GM10847 (cell line): ENCODE data around the gene GPC5.

Experiments
- POLR2A ChIP-seq: IDR thresholded peaks from 2 replicates; pipeline ENCODE4 v1.6.1; 2011; ENCODE audit not compliant: insufficient read length; ENCODE audit errors: extremely low read depth

Gene GPC5

DNA sequence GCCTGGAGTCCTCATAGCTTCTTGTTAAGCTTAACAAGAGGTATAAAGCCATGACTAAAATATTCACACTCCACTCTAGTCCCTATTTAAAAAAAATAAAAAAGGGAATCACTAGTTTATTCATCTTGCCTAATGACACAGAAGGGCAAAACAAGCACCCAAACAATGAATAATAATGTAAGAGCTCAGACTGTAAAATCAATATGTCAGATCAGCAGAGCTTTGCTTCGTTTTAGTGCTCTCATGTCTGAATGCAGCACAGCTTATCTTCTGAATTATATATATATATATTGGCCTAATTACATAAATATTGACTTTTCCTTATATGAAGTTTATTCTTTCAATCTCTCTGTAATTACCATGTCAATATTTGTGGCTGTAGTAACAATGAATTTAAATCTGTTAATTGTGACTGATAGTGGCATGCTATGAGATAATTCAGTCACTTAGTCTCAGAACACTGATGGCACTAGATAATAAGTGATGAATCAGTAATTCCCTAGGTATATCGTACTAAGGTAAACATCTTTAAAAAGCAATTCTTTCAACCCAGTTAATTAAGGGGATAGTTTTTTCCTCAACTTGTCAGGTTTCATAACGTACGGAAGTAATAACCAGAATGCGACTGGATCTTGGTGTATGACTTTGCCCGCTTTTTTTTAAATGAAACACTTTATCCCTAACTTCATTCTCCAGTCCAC, 1466.3 kb downstream of the GPC5 start:
- no peak for TF ChIP-seq POLR2A

DNA sequence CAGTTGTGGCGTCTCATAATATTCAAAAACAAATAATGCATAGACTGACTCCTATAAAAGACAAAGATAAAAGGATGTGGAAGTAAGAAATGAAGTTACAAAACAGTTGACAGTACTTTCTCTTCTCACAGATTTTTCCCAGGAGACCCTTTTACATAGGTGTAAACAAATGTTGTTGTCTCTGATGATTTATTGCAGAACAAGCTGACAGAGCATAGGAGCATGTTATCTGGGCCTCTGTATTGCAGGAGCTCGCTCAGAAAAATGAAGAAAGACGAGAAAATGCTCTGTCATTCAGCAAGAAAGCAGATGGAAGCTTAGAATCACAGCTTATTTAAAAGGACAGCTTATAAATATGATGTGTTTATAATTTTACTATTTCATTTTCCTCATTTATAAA, 1474.6 kb downstream of the GPC5 start:
- no peak for TF ChIP-seq POLR2A

DNA sequence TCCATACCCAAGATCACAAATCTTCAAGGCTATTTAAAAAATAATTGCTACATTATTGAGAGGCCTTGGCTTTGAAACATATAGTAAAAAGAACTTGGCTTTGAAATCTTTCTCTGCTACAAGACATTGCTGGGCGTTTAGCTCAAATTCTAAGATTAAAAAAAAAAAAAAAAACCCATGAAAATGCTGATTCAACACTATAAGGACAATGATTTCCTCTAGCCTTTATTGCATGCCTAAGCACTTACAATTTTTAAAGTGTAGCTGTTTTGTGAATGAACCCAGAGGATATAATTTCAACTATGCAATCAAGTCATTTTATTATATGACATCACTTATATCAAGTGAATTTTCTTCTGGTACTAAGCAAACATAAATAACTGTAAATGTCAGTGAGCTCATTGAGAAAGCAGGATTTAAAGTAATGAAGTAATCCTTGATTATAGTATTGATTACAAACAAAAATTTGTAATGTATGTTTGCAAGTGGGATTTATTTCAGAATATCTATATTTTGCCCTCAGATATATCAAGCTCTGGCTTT, 1488.2 kb downstream of the GPC5 start:
- no peak for TF ChIP-seq POLR2A

DNA sequence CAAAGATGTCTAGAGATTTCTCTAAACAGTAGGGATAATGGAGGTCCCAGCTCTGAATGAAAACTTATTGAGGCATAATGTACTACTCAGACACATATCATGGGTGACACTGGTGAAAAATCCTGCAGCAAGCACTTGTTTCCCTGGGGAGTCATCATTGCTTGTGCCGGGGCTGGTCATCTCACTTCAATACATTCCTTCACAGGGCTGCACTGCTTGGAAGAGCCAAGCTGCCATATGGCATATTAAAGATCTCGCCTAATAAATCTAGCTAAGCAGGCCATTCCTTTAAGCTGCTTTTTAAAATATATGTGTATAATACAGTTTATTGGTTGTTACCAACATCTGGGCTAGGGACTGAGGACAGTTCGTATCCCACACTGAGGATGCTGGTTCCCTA, 1496.0 kb downstream of the GPC5 start:
- TF ChIP-seq POLR2A: no peak

DNA sequence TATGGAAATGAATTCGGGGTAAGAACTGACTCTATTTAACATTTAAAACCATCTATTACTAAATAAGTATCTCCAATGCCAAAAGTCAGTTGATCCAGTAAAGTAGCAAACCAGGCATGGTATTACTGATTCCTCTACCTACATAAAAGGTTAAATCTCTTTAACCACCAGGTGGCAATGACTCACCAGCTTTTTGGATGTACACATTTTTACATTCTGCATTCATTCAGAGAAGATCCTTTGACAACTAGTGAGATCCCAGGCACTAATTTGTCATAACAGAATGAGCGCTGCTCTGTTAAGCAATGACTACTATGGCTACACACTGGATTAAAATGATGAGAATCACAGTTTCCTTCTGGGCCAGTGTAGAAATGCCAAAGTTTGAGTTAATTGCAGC, 1498.4 kb downstream of the GPC5 start:
- TF ChIP-seq POLR2A: no peak

- TF ChIP-seq POLR2A: no peak
Observed at GRCh38 chr13:92900446-92900845, 1502.0 kb downstream of the GPC5 start.

DNA sequence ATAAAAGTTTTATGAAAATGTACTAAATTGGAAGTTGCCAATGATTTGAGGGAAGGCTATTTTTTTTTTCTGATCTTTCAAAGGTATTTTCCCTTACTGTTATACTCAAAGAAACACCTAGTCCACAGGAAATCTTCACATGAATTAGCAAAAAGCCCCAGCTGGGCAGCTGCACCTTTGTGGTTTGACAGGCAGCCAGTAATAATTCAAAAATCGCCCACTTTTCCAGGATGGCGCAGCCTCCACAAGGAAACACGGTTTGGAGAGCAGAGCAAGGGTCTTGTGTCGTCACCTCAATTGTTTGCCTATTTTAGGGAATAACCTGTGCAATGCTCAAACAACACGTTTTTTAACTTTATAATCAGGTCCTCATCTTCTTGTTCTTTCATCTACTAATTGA, 1503.3 kb downstream of the GPC5 start:
- no peak for TF ChIP-seq POLR2A

DNA sequence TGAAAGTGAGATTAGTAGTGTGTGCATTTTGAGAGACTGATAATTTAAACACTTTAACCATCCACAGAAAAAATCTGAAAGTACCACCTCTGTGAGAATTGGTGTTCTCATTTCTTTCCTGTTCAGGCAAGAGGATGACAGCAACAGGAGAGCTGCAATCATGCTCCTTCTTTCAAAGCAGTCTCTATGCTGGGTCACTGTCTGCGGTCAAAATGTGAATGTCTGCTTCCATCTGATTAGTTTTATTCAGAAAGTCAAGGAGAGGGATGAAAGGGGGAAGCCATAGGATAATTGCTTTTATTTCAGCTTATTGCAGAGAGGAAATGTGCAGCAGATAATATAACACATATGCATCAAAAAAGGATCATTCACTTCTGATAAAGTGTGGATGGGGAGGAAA, 1514.2 kb downstream of the GPC5 start:
- no peak for TF ChIP-seq POLR2A

GRCh38 chr13:92913840-92914239, 1515.4 kb downstream of the GPC5 start:
- no peak for TF ChIP-seq POLR2A
